ENCODE data around the gene POLK. TPM values are rescaled to one million over a fixed set of nuclear protein-coding genes. Genes with fewer than 3 reads are reported as not detected.

POLK gene
- total and polyA plus RNA-seq, 11 donors: 5.2 to 28.8 (median 19.9) TPM

DNA sequence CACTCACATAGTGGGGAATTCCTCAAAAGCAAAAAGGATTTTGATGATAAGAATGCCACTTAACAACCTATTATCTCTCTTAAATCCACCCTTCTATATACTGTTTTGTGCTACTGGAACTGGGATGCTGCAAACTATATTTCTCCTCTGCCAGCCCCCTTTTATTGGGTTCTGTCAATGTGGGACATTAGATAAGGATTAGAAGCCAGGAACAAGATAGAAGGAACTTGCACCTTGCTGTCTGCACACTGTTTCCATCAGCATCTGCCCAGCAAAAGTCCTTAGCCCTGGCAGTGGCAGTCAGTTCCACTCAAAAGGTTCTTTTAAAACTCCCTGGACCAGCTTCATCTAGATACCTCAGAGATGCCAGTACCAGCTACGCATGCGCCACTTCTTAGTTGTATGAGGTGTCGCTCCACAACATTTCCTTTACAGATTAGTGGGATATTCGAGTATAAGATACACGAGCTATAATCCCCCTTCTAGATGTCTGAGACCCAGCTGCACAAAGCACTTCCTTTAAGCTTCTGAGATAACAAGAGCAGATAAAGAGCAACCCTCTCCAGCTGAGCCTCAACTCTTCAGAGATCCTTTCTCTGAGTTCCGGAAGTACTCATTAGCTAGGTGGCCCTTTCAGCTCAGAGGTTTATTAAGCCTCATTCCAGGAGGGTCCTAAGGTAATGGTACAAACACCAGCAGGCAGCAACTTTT is 45.5 kb upstream of the POLK start:
- intact Hi-C loops (cut with DNase I): no loop called here
- peak overlapping the region in 2 of 12 donors; percentile 24 to 27 for H3K27ac ChIP-seq
- 71 to 78% (median 74%) methylated on average over 6 of the region's 6 CpGs for WGBS, 4 donors

DNA sequence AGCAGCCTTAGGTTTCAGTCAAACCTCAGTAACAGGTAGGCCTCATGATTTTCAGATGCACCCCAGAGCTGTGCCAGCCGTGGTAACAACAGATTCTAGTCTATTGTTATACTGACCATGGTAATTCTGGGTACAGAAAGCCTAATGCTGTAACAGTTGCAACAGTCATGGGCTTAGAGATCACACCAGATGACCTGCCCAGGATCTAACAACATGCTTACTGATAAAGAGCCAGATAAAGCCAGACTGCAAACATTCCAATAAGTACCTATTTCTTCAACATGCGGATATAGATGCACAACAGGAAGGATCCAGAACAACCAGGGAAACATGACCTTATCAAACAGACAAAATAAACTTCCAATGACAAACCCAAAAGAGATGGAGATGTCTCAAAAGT is 43.1 kb upstream of the POLK start:
- Histone ChIP-seq H3K4me3 (no peak overlapping the region), H3K27me3 (no peaks in the 10 kb centered on the region), H3K36me3 (peaks cover 0 to 4% (median 0%) of the 10 kb centered on the region in 9 donors), H3K27ac (no peak overlapping the region), H3K4me1 (peaks cover 0 to 27% (median 19%) of the 10 kb centered on the region in 12 donors), H3K9me3 (peaks cover 0 to 47% (median 28%) of the 10 kb centered on the region in 12 donors)
- intact Hi-C loops (cut with DNase I): no loop called here
- no peak for TF ChIP-seq POLR2A (IDR thresholded peaks at IDR 0.05)
- TF ChIP-seq, protein P1, sequence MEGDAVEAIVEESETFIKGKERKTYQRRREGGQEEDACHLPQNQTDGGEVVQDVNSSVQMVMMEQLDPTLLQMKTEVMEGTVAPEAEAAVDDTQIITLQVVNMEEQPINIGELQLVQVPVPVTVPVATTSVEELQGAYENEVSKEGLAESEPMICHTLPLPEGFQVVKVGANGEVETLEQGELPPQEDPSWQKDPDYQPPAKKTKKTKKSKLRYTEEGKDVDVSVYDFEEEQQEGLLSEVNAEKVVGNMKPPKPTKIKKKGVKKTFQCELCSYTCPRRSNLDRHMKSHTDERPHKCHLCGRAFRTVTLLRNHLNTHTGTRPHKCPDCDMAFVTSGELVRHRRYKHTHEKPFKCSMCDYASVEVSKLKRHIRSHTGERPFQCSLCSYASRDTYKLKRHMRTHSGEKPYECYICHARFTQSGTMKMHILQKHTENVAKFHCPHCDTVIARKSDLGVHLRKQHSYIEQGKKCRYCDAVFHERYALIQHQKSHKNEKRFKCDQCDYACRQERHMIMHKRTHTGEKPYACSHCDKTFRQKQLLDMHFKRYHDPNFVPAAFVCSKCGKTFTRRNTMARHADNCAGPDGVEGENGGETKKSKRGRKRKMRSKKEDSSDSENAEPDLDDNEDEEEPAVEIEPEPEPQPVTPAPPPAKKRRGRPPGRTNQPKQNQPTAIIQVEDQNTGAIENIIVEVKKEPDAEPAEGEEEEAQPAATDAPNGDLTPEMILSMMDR (IDR thresholded peaks at IDR 0.05): no peak
- DNase-seq (no peak), ATAC-seq (no peak)
- 93 to 99% (median 94%) methylated on average over 2 of the region's 2 CpGs for WGBS, 4 donors

More for the DNA sequence above, 45.5 kb upstream of the POLK start:
- no peaks in the 10 kb centered on the region for H3K27me3 ChIP-seq
- TF ChIP-seq, protein P1 (IDR thresholded peaks at IDR 0.05): no peak
- TF ChIP-seq POLR2A (IDR thresholded peaks at IDR 0.05): no peak
- peaks cover 0 to 42% (median 28%) of the 10 kb centered on the region in 12 donors for H3K9me3 ChIP-seq
- ATAC-seq (no peak), DNase-seq (no peak)
- peaks cover 0 to 41% (median 19%) of the 10 kb centered on the region in 12 donors for H3K4me1 ChIP-seq
- H3K36me3 ChIP-seq: peaks cover 0 to 4% (median 0%) of the 10 kb centered on the region in 9 donors
- H3K4me3 ChIP-seq: no peak overlapping the region

DNA sequence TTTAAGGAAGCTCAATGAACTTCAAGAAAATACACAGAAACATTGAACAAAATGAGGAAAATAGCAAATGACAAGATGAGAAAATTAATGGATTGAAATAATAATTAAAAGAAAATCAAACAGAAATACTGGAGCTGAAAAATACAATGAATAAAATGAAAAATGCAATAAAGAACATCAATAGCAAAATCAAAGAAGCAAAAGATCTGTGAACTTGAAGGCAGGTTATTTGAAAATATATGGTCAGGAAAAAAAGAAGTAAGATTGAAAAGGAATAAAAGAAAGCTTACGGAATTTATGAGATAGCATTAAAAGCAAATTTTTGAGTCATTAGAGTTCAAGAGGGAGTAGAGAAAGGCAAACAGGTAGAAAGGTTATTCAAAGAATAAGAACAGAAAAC is 42.7 kb upstream of the POLK start:
- Histone ChIP-seq H3K4me1 (peaks cover 0 to 26% (median 18%) of the 10 kb centered on the region in 12 donors), H3K27me3 (no peaks in the 10 kb centered on the region), H3K4me3 (no peak overlapping the region), H3K9me3 (peaks cover 0 to 47% (median 28%) of the 10 kb centered on the region in 12 donors), H3K27ac (no peak overlapping the region), H3K36me3 (peaks cover 0 to 4% (median 0%) of the 10 kb centered on the region in 9 donors)
- DNase-seq (no peak), ATAC-seq (no peak)
- 94 to 99% (median 95%) methylated on average over 1 of the region's 1 CpG for WGBS, 4 donors
- TF ChIP-seq, protein P1 (IDR thresholded peaks at IDR 0.05): no peak
- intact Hi-C loops (cut with DNase I): no loop called here

DNA sequence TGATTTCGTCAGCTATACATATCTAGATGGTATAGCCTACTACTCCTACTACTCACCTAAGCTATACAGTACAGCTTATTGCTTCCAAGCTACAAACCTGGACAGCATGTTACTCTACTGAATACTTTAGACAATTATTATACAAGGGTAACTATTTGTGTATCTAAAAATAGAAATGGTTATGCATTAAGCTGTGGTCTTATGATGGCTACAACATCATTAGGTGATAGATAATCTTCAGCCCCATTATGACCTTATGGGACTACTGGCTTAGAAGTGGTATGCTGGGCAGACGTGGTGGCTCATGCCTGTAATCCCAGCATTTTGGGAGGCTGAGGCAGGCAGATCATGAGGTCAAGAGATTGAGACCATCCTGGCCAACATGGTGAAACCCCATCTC is 40.5 kb upstream of the POLK start:
- no peak for DNase-seq
- H3K27me3 ChIP-seq: no peaks in the 10 kb centered on the region
- peaks cover 0 to 11% (median under 1%) of the 10 kb centered on the region in 12 donors for H3K4me1 ChIP-seq
- no peak overlapping the region for H3K4me3 ChIP-seq
- no peak for ATAC-seq
- peaks cover 0 to 47% (median 28%) of the 10 kb centered on the region in 12 donors for H3K9me3 ChIP-seq
- TF ChIP-seq, protein P1 (IDR thresholded peaks at IDR 0.05): no peak
- TF ChIP-seq POLR2A (IDR thresholded peaks at IDR 0.05): no peak
- peaks cover 0 to 4% (median 0%) of the 10 kb centered on the region in 9 donors for H3K36me3 ChIP-seq
- H3K27ac ChIP-seq: no peak overlapping the region
- 90 to 97% (median 94%) methylated on average over 2 of the region's 2 CpGs for WGBS, 4 donors
- intact Hi-C loops (cut with DNase I): no loop called here

All from heart left ventricle (tissue), 16 donors.